K562 (cell line): ENCODE data around the gene PHC3. TPM values are rescaled to one million over a fixed set of nuclear protein-coding genes. Genes with fewer than 3 reads are reported as not detected.

Experiments
- ATAC-seq: fragments of 200-7000 bp; cut with Tn5 transposase; 3 replicates; pipeline ENCODE4 v1.9.1; 2020; ENCODE audit warnings: moderate library complexity
- BruUV-seq: library from RNA; stranded (reverse); fragments of 400-500 nt; replicated peaks from 2 replicates; lab custom pipeline; 2021; lab: Mats Ljungman, UMichigan
- CTCF ChIA-PET: fragments of 300-600 bp; formaldehyde crosslinking; extraction: SDS; loops from one replicate; lab custom pipeline; 2021; ENCODE audit warnings: low intra/inter-chr PET ratio; lab: Yijun Ruan, JAX
- POLR2A ChIA-PET: fragments of 300-600, 350-650 bp; sonication (Branson Sonifier 250); formaldehyde crosslinking; extraction: SDS; loops from one replicate; lab custom pipeline; 2021; ENCODE audit warnings: antibody characterized with exemption, inconsistent platforms; lab: Yijun Ruan, JAX
- DNase-seq, 4 experiments: peaks; one replicate each; pipeline versions ENCODE4 v3.0.0 to v3.0.0-alpha.2; 2011 to 2018; ENCODE audit warnings: low spot score in 3 of 4, mixed read lengths in 3 of 4; ENCODE audit errors: extremely low read depth in 1 of 4
- FAIRE-seq: peaks from 2 replicates; lab custom pipeline; 2011; peaks lifted over from hg19 to GRCh38; lab: Jason Lieb, UNC
- H2AFZ ChIP-seq: 2 replicates; pipeline ENCODE4 v1.6.0; 2011; ENCODE audit warnings: low read depth, low read length, control low read depth, inconsistent platforms
- H3K27ac ChIP-seq: fragments of 200-600 bp; 3 replicates; pipeline ENCODE4 v1.8.0; 2011; ENCODE audit warnings: low read depth, mild to moderate bottlenecking, control low read depth, inconsistent platforms, low read length, moderate library complexity, mixed read lengths; ENCODE audit errors: extremely low read depth
- H3K27me3 ChIP-seq, 2 experiments: fragments of 300-600 bp in 1 of 2; 2 replicates in 1 of 2; 3 replicates in 1 of 2; pipeline versions ENCODE4 v1.6.0 to v1.8.0; 2011; ENCODE audit warnings: inconsistent platforms in 2 of 2, low read length in 2 of 2, mild to moderate bottlenecking in 1 of 2, mixed read lengths in 1 of 2, moderate library complexity in 1 of 2; ENCODE audit not compliant: control insufficient read depth in 2 of 2, insufficient read depth in 2 of 2
- H3K36me3 ChIP-seq: fragments of 300-600 bp; 3 replicates; pipeline ENCODE4 v1.8.0; 2011; ENCODE audit warnings: mild to moderate bottlenecking, low read length, inconsistent platforms; ENCODE audit not compliant: control insufficient read depth, insufficient read depth
- H3K4me1 ChIP-seq, 2 experiments: fragments of 200-600 bp in 1 of 2; replicated peaks in 1 of 2; 2 replicates in 1 of 2; 3 replicates in 1 of 2; pipeline versions ENCODE4 v1.5.1 to v1.8.0; 2011; ENCODE audit warnings: inconsistent platforms in 2 of 2, low read length in 2 of 2, mild to moderate bottlenecking in 1 of 2, mixed read lengths in 1 of 2, moderate library complexity in 1 of 2; ENCODE audit not compliant: control insufficient read depth in 2 of 2, insufficient read depth in 2 of 2
- H3K4me2 ChIP-seq: 2 replicates; pipeline ENCODE4 v1.6.1; 2011; ENCODE audit warnings: low read length, control low read depth, inconsistent platforms, mixed read lengths; ENCODE audit not compliant: insufficient read depth
- H3K4me3 ChIP-seq: fragments of 200-600 bp; sonication (generic), shearing (Covaris generic); 2 replicates; pipeline ENCODE4 v1.5.1; 2016; ENCODE audit warnings: control low read depth, inconsistent platforms
- H3K79me2 ChIP-seq: fragments of 200-600 bp; 3 replicates; pipeline ENCODE4 v1.8.0; 2011; ENCODE audit warnings: low read length, inconsistent platforms; ENCODE audit not compliant: control insufficient read depth, insufficient read depth
- H3K9ac ChIP-seq, 2 experiments: 2 replicates each; pipeline versions ENCODE4 v1.6.0 to v1.6.1; 2011; ENCODE audit warnings: low read depth in 2 of 2, low read length in 2 of 2, control low read depth in 1 of 2, inconsistent platforms in 1 of 2, mild to moderate bottlenecking in 1 of 2, mixed read lengths in 1 of 2; ENCODE audit not compliant: insufficient read depth in 1 of 2
- H3K9me1 ChIP-seq: one replicate; pipeline ENCODE4 v1.6.0; 2011; ENCODE audit warnings: inconsistent platforms, mild to moderate bottlenecking, low read length, moderate library complexity; ENCODE audit not compliant: control insufficient read depth, insufficient read depth
- H3K9me3 ChIP-seq: replicated peaks from 2 replicates; pipeline ENCODE4 v1.5.1; 2011; ENCODE audit warnings: low read depth, low read length, inconsistent platforms; ENCODE audit not compliant: control insufficient read depth, insufficient read depth
- H4K20me1 ChIP-seq: replicated peaks from 2 replicates; pipeline ENCODE4 v1.6.1; 2011; ENCODE audit warnings: low read length, inconsistent platforms, mixed read lengths; ENCODE audit not compliant: control insufficient read depth, insufficient read depth
- WGBS: fragments of 100-300 bp; shearing (Covaris generic); methylation state at CpG from one replicate; pipeline ENCODE4 v1.1.6; 2016; ENCODE audit warnings: low coverage, mixed read lengths; ENCODE audit not compliant: insufficient coverage; ENCODE audit errors: missing lambda C conversion rate; 5-methylcytosine and 5-hydroxymethylcytosine counted together
- in situ Hi-C: fragments of 300-500 bp; cut with MboI; formaldehyde crosslinking; loops from 4 replicates; pipeline ENCODE4 v1.15.0; 2018; ENCODE audit warnings: inconsistent platforms, mixed read lengths
- intact Hi-C: fragments of 100-400 bp; cut with micrococcal nuclease; formaldehyde crosslinking; loops from 2 replicates; pipeline ENCODE4 v1.14.2; 2022
- polyA plus RNA-seq, 8 experiments: library from polyadenylated mRNA; depleted of rRNA in 4 of 8; stranded (reverse) in 5 of 8; unstranded in 3 of 8; fragments of >200 nt; fragmentation: Nextera tagmentation in 2 of 8; fragmentation: Illumina TruSeq in 1 of 8; extraction: Ambion mirVana in 2 of 8; extraction: Trizol in 1 of 8; gene quantifications; 2 replicates each; pipeline versions ENCODE4 v1.2.1 to v1.2.3, GENCODE V29; 2011 to 2014; ENCODE audit warnings: inconsistent platforms in 1 of 8, missing spikeins in 1 of 8
- total RNA-seq, 7 experiments: library from RNA; depleted of rRNA in 6 of 7; stranded (reverse); fragments of >200 nt in 6 of 7; fragmentation: Illumina TruSeq in 2 of 7; extraction: Trizol in 2 of 7; gene quantifications; 2 replicates each; pipeline versions ENCODE4 v1.2.1 to v1.2.3, GENCODE V29; 2011 to 2021; ENCODE audit warnings: low replicate concordance in 1 of 7
- TF ChIP-seq, protein P1 (sequence below): fragments of 150-350 bp; IDR thresholded peaks from 2 replicates; pipeline ENCODE4 v1.6.1; 2014; ENCODE audit warnings: low read depth, mild to moderate bottlenecking, low read length, borderline replicate concordance

PHC3 gene
- total and polyA plus RNA-seq, 9 of the 15 experiments (the other 6 are each of a cell fraction or from before 2014, with no cell fraction given) = 3.1 to 21.6 (median 10.5) TPM

DNA sequence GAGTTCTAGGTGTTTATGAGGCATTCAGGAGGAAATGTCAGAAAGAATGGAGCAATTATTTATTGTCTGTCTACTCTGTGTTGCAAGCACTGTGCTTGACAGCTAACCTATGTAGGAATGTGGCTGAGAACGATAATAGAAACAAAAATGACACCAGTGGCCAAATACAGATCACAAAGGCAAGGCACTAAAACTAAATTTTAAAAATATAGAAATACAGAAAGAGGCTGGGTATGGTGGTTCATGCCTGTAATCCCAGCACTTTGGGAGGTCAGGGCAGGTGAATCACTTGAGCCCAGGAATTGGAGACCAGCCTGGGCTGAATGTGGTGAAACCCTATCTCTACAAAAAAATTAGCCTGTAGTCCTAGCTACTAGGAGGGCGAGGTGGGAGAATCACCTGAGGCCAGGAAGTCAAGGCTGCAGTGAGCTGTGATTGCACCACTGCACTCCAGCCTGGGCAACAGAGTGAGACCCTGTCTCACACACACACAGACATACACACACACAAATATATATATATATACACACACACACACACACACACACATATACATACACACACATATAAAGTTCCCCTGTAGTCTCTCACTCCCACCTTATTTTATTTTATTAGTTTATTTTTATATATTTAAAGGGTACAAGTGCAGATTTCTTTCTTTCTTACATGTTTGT lies 46.7 kb upstream of the PHC3 start:
- peaks cover 2% of the 10 kb centered on the region; the same call in 1 of the 3 replicates for H3K36me3 ChIP-seq
- DNase-seq = no peak
- H3K27ac ChIP-seq = no peak overlapping the region
- no TSS peak for BruUV-seq
- peaks cover 0 to 2% of the 10 kb centered on the region in 2 experiments; a peak in 1 of 5 replicates for H3K4me1 ChIP-seq
- ChIA-PET POLR2A (interaction anchor here (0.6 kb wide), 1 partner anchor 238 kb away, joined by 3 read pairs; no protein-coding TSS in a partner anchor), CTCF (no interaction called here)
- no peaks in the 10 kb centered on the region for H3K27me3 ChIP-seq
- peaks cover 75% of the 10 kb centered on the region for H3K79me2 ChIP-seq
- in situ Hi-C loops (no loop called here), intact Hi-C loops (no loop called here)
- H3K9me3 ChIP-seq = no peaks in the 10 kb centered on the region
- H4K20me1 ChIP-seq = no peaks in the 10 kb centered on the region
- no peak overlapping the region for H3K9ac ChIP-seq
- TF ChIP-seq, protein P1, sequence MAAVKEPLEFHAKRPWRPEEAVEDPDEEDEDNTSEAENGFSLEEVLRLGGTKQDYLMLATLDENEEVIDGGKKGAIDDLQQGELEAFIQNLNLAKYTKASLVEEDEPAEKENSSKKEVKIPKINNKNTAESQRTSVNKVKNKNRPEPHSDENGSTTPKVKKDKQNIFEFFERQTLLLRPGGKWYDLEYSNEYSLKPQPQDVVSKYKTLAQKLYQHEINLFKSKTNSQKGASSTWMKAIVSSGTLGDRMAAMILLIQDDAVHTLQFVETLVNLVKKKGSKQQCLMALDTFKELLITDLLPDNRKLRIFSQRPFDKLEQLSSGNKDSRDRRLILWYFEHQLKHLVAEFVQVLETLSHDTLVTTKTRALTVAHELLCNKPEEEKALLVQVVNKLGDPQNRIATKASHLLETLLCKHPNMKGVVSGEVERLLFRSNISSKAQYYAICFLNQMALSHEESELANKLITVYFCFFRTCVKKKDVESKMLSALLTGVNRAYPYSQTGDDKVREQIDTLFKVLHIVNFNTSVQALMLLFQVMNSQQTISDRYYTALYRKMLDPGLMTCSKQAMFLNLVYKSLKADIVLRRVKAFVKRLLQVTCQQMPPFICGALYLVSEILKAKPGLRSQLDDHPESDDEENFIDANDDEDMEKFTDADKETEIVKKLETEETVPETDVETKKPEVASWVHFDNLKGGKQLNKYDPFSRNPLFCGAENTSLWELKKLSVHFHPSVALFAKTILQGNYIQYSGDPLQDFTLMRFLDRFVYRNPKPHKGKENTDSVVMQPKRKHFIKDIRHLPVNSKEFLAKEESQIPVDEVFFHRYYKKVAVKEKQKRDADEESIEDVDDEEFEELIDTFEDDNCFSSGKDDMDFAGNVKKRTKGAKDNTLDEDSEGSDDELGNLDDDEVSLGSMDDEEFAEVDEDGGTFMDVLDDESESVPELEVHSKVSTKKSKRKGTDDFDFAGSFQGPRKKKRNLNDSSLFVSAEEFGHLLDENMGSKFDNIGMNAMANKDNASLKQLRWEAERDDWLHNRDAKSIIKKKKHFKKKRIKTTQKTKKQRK = no peak
- H2AFZ ChIP-seq = no peak overlapping the region
- H3K9me1 ChIP-seq = no peaks in the 10 kb centered on the region
- no peak overlapping the region for H3K4me2 ChIP-seq
- FAIRE-seq = no peak
- no peak overlapping the region for H3K4me3 ChIP-seq
- ATAC-seq = no peak
- WGBS = 48% methylated on average over 2 of the region's 2 CpGs
